ENCODE data around the gene ZFAND2A.
"Not testable (repeated sequence)": the region's sequence is repeated elsewhere in the genome, so short reads cannot be mapped to it uniquely, and the experiment has no call there.

The ZFAND2A gene

GRCh38 chr7:1150400-1151002 lies 9.5 kb downstream of the ZFAND2A start:
- DNase-seq: no peak

GRCh38 chr7:1149351-1149794 lies 10.6 kb downstream of the ZFAND2A start:
- no peak for DNase-seq

- DNase-seq: not testable (repeated sequence)
These were observed 12.1 kb downstream of the ZFAND2A start for GRCh38 chr7:1147873-1148272.

GRCh38 chr7:1144269-1144771 lies 15.7 kb downstream of the ZFAND2A start:
- DNase-seq: no peak

- not testable (repeated sequence) for DNase-seq
These were observed 17.0 kb downstream of the ZFAND2A start for GRCh38 chr7:1143031-1143430.

- DNase-seq: no peak
These were observed 17.9 kb downstream of the ZFAND2A start for GRCh38 chr7:1142051-1142635.

GRCh38 chr7:1141651-1142050 lies 18.3 kb downstream of the ZFAND2A start:
- DNase-seq: no peak

GRCh38 chr7:1140476-1141104 lies 19.4 kb downstream of the ZFAND2A start:
- no peak for DNase-seq

GRCh38 chr7:1137517-1138167 lies 22.4 kb downstream of the ZFAND2A start:
- DNase-seq: no peak

GRCh38 chr7:1136841-1137516 lies 23.0 kb downstream of the ZFAND2A start:
- no peak for DNase-seq

- DNase-seq: no peak
These were observed 25.0 kb downstream of the ZFAND2A start for GRCh38 chr7:1134951-1135350.

GRCh38 chr7:1131471-1132265 lies 28.3 kb downstream of the ZFAND2A start:
- no peak for DNase-seq

GRCh38 chr7:1130021-1130990 lies 29.7 kb downstream of the ZFAND2A start:
- no peak for DNase-seq

GRCh38 chr7:1129431-1129830 lies 30.6 kb downstream of the ZFAND2A start:
- no peak for DNase-seq

GRCh38 chr7:1127001-1127400 lies 33.0 kb downstream of the ZFAND2A start:
- DNase-seq: no peak

- no peak for DNase-seq
These were observed 34.4 kb downstream of the ZFAND2A start for GRCh38 chr7:1125603-1125969.

- DNase-seq: no peak
These were observed 35.0 kb downstream of the ZFAND2A start for GRCh38 chr7:1124816-1125602.

- DNase-seq: no peak
These were observed 35.8 kb downstream of the ZFAND2A start for GRCh38 chr7:1124164-1124563.

GRCh38 chr7:1123715-1124114 lies 36.3 kb downstream of the ZFAND2A start:
- peak; percentile 88 for DNase-seq

- DNase-seq: no peak
These were observed 37.0 kb downstream of the ZFAND2A start for GRCh38 chr7:1122832-1123501.

Data from right forelimb (tissue), 1 donor.